Lower leg skin (tissue), 4 donors: ENCODE data around the gene SERBP1. TPM values are rescaled to one million over a fixed set of nuclear protein-coding genes. Genes with fewer than 3 reads are reported as not detected.

ENCODE experiments used
- DNase-seq, 2 donors: peaks; one replicate each; pipeline ENCODE4 v3.0.0-alpha.2; 2019; ENCODE audit warnings: low spot score in 2 of 2
- H3K4me3 ChIP-seq: fragments of 200-600 bp; sonication (generic); 2 replicates; pipeline ENCODE4 v1.5.1; 2017; ENCODE audit warnings: mild to moderate bottlenecking, low read depth; ENCODE audit not compliant: poor library complexity, severe bottlenecking
- CTCF ChIP-seq, 3 donors: fragments of 450-650 bp; IDR thresholded peaks; one replicate each; pipeline ENCODE4 v1.5.1; 2016; ENCODE audit warnings: antibody characterized with exemption in 3 of 3, mild to moderate bottlenecking in 3 of 3, moderate library complexity in 2 of 3
- POLR2A ChIP-seq, 2 donors: fragments of 450-650 bp; IDR thresholded peaks; one replicate each; pipeline ENCODE4 v1.6.1; 2016 to 2017; ENCODE audit warnings: antibody characterized with exemption in 2 of 2, mild to moderate bottlenecking in 1 of 2, moderate library complexity in 1 of 2
- WGBS, 2 donors: methylation state at CpG; one replicate each; pipeline ENCODE4 v1.1.5; 2018; 5-methylcytosine and 5-hydroxymethylcytosine counted together
- intact Hi-C: fragments of 100-400 bp; cut with DNase I; formaldehyde crosslinking; loops from one replicate; pipeline ENCODE4 v1.15.0; 2023; ENCODE audit warnings: low total_unique reads
- total RNA-seq, 4 donors: library from RNA; depleted of rRNA; stranded (reverse); fragments of >200 nt; gene quantifications; one replicate each; pipeline ENCODE4 v1.1.0, GENCODE V29; 2016

The SERBP1 gene
- total RNA-seq, 4 donors from 2014 or later: 232 to 292 (median 273) TPM

- intact Hi-C loops: no loop called here
- WGBS, 2 donors: 56 to 57% methylated on average over 8 of the region's 8 CpGs
- TF ChIP-seq POLR2A (IDR thresholded peaks at IDR 0.05) (no peak), CTCF (IDR thresholded peaks at IDR 0.05) (no peak)
- no peak for DNase-seq
- H3K4me3 ChIP-seq: no peak overlapping the region
Observed at GRCh38 chr1:67431869-67432578, 1.8 kb upstream of the SERBP1 start.

GRCh38 chr1:67431156-67431765 is 1.1 kb upstream of the SERBP1 start:
- 13 to 15% methylated on average over 12 of the region's 12 CpGs for WGBS, 2 donors
- H3K4me3 ChIP-seq: peak overlapping the region; percentile 95
- intact Hi-C loops: no loop called here
- no peak for DNase-seq
- TF ChIP-seq CTCF (IDR thresholded peaks at IDR 0.05) (no peak), POLR2A (IDR thresholded peaks at IDR 0.05) (no peak)

- no peak for TF ChIP-seq POLR2A (IDR thresholded peaks at IDR 0.05)
- TF ChIP-seq CTCF (IDR thresholded peaks at IDR 0.05): no peak
- intact Hi-C loops: no loop called here
- peak overlapping the region; percentile 95 for H3K4me3 ChIP-seq
- peak; percentile 30 to 88 for DNase-seq
- 0 to 1% methylated on average over 51 of the region's 69 CpGs for WGBS, 2 donors
Observed at GRCh38 chr1:67429528-67430357, 459 bp downstream of the SERBP1 start.

- peak overlapping the region; percentile 95 for H3K4me3 ChIP-seq
- 0 to 2% methylated on average over 25 of the region's 25 CpGs for WGBS, 2 donors
- intact Hi-C loops: no loop called here
- no peak for TF ChIP-seq POLR2A (IDR thresholded peaks at IDR 0.05)
- peak in 1 of 2 donors; percentile 30 for DNase-seq
Observed at GRCh38 chr1:67429011-67429527, 1.1 kb downstream of the SERBP1 start.

- H3K4me3 ChIP-seq: no peak overlapping the region
- intact Hi-C loops: no loop called here
- no peak for DNase-seq
- WGBS, 2 donors: 2 to 6% methylated on average over 3 of the region's 3 CpGs
- no peak for TF ChIP-seq POLR2A (IDR thresholded peaks at IDR 0.05)
- no peak for TF ChIP-seq CTCF (IDR thresholded peaks at IDR 0.05)
Observed at GRCh38 chr1:67427947-67428346, 2.3 kb downstream of the SERBP1 start.

GRCh38 chr1:67427465-67427864 is 2.7 kb downstream of the SERBP1 start:
- 6 to 8% methylated on average over 2 of the region's 2 CpGs for WGBS, 2 donors
- H3K4me3 ChIP-seq: no peak overlapping the region
- no peak for TF ChIP-seq CTCF (IDR thresholded peaks at IDR 0.05)
- no peak for TF ChIP-seq POLR2A (IDR thresholded peaks at IDR 0.05)
- intact Hi-C loops: no loop called here
- DNase-seq: no peak
